Skin of body (tissue), 2 donors: Measurements from ENCODE around the gene EFCAB8. TPM values are rescaled to one million over a fixed set of nuclear protein-coding genes. Genes with fewer than 3 reads are reported as not detected.

ENCODE experiments used
- DNase-seq: peaks from one replicate; lab custom pipeline; 2025; lab: John Stamatoyannopoulos, UW
- total RNA-seq: library from RNA; depleted of rRNA; stranded (reverse); fragments of >200 nt; gene quantifications from one replicate; pipeline ENCODE4 v1.2.3, GENCODE V29; 2014

Gene EFCAB8
- total RNA-seq, 1 donor from 2014 or later: not detected

GRCh38 chr20:32984631-32985354 lies 126.1 kb downstream of the EFCAB8 start:
- no peak for DNase-seq

- no peak for DNase-seq
These were observed 126.9 kb downstream of the EFCAB8 start for GRCh38 chr20:32985596-32985995.

GRCh38 chr20:32986331-32986966 lies 127.7 kb downstream of the EFCAB8 start:
- no peak for DNase-seq

- no peak for DNase-seq
These were observed 128.5 kb downstream of the EFCAB8 start for GRCh38 chr20:32987044-32987825.

GRCh38 chr20:32988008-32988407 lies 129.3 kb downstream of the EFCAB8 start:
- DNase-seq: no peak

GRCh38 chr20:32989507-32990283 lies 131.0 kb downstream of the EFCAB8 start:
- no peak for DNase-seq

- DNase-seq: no peak
These were observed 131.7 kb downstream of the EFCAB8 start for GRCh38 chr20:32990426-32990825.

- DNase-seq: no peak
These were observed 132.7 kb downstream of the EFCAB8 start for GRCh38 chr20:32991383-32991782.

GRCh38 chr20:32991792-32992641 lies 133.3 kb downstream of the EFCAB8 start:
- no peak for DNase-seq

GRCh38 chr20:32993496-32994050 lies 134.8 kb downstream of the EFCAB8 start:
- DNase-seq: no peak

GRCh38 chr20:32995802-32996201 lies 137.1 kb downstream of the EFCAB8 start:
- DNase-seq: no peak

- DNase-seq: no peak
These were observed 138.7 kb downstream of the EFCAB8 start for GRCh38 chr20:32997431-32997830.

- DNase-seq: no peak
These were observed 141.0 kb downstream of the EFCAB8 start for GRCh38 chr20:32999603-33000250.

GRCh38 chr20:33000802-33001466 lies 142.2 kb downstream of the EFCAB8 start:
- no peak for DNase-seq

GRCh38 chr20:33002087-33002808 lies 143.5 kb downstream of the EFCAB8 start:
- DNase-seq: no peak

GRCh38 chr20:33004141-33004751 lies 145.5 kb downstream of the EFCAB8 start, which contains the start of gene SUN5:
TSS of gene SUN5 (minus strand) at chr20:33004433. CDS start at chr20:33004340, 93 bp downstream.
- no peak for DNase-seq

- no peak for DNase-seq
These were observed 146.4 kb downstream of the EFCAB8 start for GRCh38 chr20:33005132-33005566.
